PFSK-1 (cell line): ENCODE measurements around the gene KIRREL3.

ENCODE experiments used
- FOXP2 ChIP-seq: optimal IDR thresholded peaks from 2 replicates; pipeline ENCODE3; 2011; ENCODE audit warnings: borderline replicate concordance, control low read depth, inconsistent platforms; ENCODE audit not compliant: insufficient read depth; ENCODE audit errors: extremely low read length, extremely low read depth
- POLR2AphosphoS5 ChIP-seq: IDR thresholded peaks from 2 replicates; pipeline ENCODE4 v1.6.1; 2012; ENCODE audit warnings: low read depth, mild to moderate bottlenecking, control low read depth, low read length, moderate library complexity
- SIN3A ChIP-seq: IDR thresholded peaks from 2 replicates; pipeline ENCODE4 v1.6.1; 2012; ENCODE audit warnings: mild to moderate bottlenecking, low read length, moderate library complexity, borderline replicate concordance; ENCODE audit not compliant: insufficient read depth
- TAF1 ChIP-seq: IDR thresholded peaks from 2 replicates; pipeline ENCODE4 v1.6.1; 2012; ENCODE audit warnings: low read length, control low read depth, borderline replicate concordance; ENCODE audit not compliant: insufficient read depth
- TF ChIP-seq, protein P1 (sequence below), 2 experiments: IDR thresholded peaks; 2 replicates each; pipeline versions ENCODE4 v1.6.1 to v1.8.0; 2011 to 2012; ENCODE audit warnings: low read depth in 2 of 2, low read length in 2 of 2, control low read depth in 1 of 2, inconsistent platforms in 1 of 2, mild to moderate bottlenecking in 1 of 2, moderate library complexity in 1 of 2; ENCODE audit not compliant: insufficient read depth in 1 of 2

Gene KIRREL3

DNA sequence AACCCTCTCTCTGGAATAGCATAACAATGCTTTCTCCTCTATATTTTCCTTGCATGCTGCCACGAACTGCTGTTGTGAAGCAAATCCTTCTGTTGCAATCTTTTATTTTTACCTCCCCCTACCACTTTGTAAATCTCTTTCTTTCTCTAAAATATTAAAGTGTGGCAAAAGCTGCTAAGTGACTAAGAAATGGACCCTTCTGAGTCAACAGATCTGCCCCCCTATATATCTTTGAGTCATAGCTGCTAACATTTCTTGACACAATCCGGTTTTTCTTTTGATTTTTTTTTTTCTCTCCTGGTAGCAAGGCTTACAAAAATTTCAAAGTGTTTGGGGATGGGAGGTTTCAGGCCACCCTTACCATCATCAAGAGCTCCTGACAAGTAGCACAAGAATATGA lies 39.0 kb upstream of the KIRREL3 start:
- TF ChIP-seq TAF1 (no peak), FOXP2 (no peak), SIN3A (no peak), POLR2AphosphoS5 (no peak)
- TF ChIP-seq, protein P1, sequence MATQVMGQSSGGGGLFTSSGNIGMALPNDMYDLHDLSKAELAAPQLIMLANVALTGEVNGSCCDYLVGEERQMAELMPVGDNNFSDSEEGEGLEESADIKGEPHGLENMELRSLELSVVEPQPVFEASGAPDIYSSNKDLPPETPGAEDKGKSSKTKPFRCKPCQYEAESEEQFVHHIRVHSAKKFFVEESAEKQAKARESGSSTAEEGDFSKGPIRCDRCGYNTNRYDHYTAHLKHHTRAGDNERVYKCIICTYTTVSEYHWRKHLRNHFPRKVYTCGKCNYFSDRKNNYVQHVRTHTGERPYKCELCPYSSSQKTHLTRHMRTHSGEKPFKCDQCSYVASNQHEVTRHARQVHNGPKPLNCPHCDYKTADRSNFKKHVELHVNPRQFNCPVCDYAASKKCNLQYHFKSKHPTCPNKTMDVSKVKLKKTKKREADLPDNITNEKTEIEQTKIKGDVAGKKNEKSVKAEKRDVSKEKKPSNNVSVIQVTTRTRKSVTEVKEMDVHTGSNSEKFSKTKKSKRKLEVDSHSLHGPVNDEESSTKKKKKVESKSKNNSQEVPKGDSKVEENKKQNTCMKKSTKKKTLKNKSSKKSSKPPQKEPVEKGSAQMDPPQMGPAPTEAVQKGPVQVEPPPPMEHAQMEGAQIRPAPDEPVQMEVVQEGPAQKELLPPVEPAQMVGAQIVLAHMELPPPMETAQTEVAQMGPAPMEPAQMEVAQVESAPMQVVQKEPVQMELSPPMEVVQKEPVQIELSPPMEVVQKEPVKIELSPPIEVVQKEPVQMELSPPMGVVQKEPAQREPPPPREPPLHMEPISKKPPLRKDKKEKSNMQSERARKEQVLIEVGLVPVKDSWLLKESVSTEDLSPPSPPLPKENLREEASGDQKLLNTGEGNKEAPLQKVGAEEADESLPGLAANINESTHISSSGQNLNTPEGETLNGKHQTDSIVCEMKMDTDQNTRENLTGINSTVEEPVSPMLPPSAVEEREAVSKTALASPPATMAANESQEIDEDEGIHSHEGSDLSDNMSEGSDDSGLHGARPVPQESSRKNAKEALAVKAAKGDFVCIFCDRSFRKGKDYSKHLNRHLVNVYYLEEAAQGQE (IDR thresholded peaks at IDR 0.05; ENCODE audit: insufficient read depth in 1 of 2, low read depth in 2 of 2, low read length in 2 of 2): no peak

DNA sequence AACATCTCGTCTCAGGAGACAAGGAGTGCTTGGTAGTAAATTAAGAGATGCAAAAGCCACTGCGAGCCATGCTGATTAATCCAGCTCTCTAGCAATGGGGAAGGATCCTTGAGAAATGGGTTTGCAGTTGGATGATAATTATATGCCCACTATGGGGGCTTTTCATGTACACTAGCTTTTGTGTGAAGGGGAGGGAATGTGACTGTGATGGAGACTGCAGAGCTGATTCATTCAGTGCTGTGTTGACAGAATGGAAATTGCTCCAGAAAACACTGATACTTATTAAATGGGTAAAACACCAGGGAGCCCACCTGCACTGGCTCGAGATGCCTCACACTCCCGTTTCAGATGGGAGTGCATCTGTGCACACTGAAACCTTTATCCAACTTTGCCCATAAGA lies 37.0 kb upstream of the KIRREL3 start:
- no peak for TF ChIP-seq FOXP2
- no peak for TF ChIP-seq SIN3A
- TF ChIP-seq, protein P1 (IDR thresholded peaks at IDR 0.05; ENCODE audit: insufficient read depth in 1 of 2, low read depth in 2 of 2, low read length in 2 of 2): no peak
- no peak for TF ChIP-seq POLR2AphosphoS5
- TF ChIP-seq TAF1: no peak

DNA sequence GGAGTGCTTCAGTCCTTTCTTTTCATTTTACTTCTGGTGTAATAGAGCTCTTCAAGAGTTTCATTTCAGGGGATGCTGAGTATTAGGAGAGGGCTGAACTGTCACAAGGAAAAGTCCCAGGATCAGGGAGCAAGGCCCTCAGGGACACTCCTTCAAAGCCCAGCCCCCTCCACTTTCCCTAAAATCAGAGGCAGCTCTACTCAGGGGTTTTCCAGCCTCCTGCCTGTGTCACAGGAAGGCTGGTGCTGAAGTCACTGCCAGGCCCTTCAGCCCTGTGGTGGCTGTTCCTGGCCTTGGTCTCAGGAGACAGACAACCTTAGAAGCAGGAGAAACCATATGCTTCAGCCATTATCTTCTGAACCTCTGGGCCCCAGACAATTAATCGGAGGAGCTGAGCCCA lies 36.4 kb upstream of the KIRREL3 start:
- TF ChIP-seq SIN3A (no peak), POLR2AphosphoS5 (no peak), TAF1 (no peak), FOXP2 (no peak)
- TF ChIP-seq, protein P1 (IDR thresholded peaks at IDR 0.05; ENCODE audit: insufficient read depth in 1 of 2, low read depth in 2 of 2, low read length in 2 of 2): no peak

DNA sequence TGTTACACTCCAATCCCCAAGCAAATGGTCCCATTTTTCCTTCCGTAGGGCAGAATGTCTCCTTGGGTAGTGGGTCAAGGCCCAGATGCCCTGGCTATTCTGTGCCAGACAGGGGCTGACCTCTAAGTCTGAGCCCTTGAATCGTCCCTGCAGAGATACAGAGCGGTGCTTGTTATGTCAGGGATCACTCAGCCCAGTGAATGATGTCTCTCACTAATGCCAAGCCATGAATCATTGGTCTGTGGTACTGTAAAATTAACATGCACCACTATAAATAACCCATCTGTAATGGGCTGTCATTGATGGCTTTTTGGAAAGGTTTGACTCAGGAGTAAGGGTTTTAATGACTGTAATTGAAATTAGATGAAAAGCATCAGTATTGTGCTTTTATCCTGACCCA lies 35.3 kb upstream of the KIRREL3 start:
- no peak for TF ChIP-seq TAF1
- TF ChIP-seq POLR2AphosphoS5: no peak
- TF ChIP-seq SIN3A: no peak
- no peak for TF ChIP-seq FOXP2
- TF ChIP-seq, protein P1 (IDR thresholded peaks at IDR 0.05; ENCODE audit: insufficient read depth in 1 of 2, low read depth in 2 of 2, low read length in 2 of 2): no peak

DNA sequence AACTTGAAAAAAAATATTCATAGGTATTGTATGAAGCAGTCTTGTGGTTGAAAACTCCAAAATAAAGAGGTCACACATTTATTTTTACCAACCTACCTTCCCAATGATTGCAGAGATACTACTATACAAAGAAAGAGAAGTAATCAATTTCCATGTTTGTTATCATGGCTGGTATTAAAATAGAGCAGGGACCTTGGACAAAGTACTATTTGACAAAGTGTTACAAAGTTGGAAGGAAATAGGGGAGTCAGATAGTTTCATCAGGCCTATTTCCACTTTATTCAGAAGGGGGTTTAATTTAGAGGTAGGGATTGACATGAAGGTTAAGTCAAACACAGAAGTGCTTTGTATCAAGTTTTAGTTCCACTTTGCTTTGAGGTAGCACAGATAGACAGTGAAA lies 34.4 kb upstream of the KIRREL3 start:
- TF ChIP-seq FOXP2 (no peak), TAF1 (no peak)
- TF ChIP-seq, protein P1 (IDR thresholded peaks at IDR 0.05; ENCODE audit: insufficient read depth in 1 of 2, low read depth in 2 of 2, low read length in 2 of 2): no peak
